ENCODE results near the gene ULK1. TPM values are rescaled to one million over a fixed set of nuclear protein-coding genes. Genes with fewer than 3 reads are reported as not detected.
A peak's percentile ranks its signal among the peaks of the same experiment; 100 is the strongest.

The ULK1 gene
- total and polyA plus RNA-seq, 7 donors = 5.3 to 29.1 (median 16.8) TPM

GRCh38 chr12:131928711-131929580 is 34.5 kb downstream of the ULK1 start, which contains the start of gene PUS1:
TSS of gene PUS1 (plus strand) at chr12:131929276. CDS start at chr12:131929723, 447 bp downstream.
- H3K36me3 ChIP-seq = peaks cover 0 to 23% (median 14%) of the 10 kb centered on the region in 4 donors
- TF ChIP-seq POLR2A (IDR thresholded peaks at IDR 0.05) (peak; percentile 7 to 37), EP300 (IDR thresholded peaks at IDR 0.05) (no peak), POLR2AphosphoS5 (IDR thresholded peaks at IDR 0.05) (peak; percentile 75 to 92 (median 86))
- H3K4me1 ChIP-seq = peaks cover 0 to 24% (median 16%) of the 10 kb centered on the region in 4 donors
- H3K9me3 ChIP-seq = no peaks in the 10 kb centered on the region
- H3K27me3 ChIP-seq = no peaks in the 10 kb centered on the region
- intact Hi-C loops (cut with DNase I) = loop anchor here (1.0 kb wide), 2 partner anchors 20 to 33 kb away; partner anchors contain the start of gene EP400
- peak within 1 kb of the TSS; percentile 58 to 93 (median 88) for H3K4me3 ChIP-seq
- WGBS, 2 donors = 0 to 1% methylated on average over 84 of the region's 84 CpGs
- peak within 1 kb of the TSS; percentile 92 to 94 (median 93) for H3K27ac ChIP-seq
- peak; percentile 97 for DNase-seq

DNA sequence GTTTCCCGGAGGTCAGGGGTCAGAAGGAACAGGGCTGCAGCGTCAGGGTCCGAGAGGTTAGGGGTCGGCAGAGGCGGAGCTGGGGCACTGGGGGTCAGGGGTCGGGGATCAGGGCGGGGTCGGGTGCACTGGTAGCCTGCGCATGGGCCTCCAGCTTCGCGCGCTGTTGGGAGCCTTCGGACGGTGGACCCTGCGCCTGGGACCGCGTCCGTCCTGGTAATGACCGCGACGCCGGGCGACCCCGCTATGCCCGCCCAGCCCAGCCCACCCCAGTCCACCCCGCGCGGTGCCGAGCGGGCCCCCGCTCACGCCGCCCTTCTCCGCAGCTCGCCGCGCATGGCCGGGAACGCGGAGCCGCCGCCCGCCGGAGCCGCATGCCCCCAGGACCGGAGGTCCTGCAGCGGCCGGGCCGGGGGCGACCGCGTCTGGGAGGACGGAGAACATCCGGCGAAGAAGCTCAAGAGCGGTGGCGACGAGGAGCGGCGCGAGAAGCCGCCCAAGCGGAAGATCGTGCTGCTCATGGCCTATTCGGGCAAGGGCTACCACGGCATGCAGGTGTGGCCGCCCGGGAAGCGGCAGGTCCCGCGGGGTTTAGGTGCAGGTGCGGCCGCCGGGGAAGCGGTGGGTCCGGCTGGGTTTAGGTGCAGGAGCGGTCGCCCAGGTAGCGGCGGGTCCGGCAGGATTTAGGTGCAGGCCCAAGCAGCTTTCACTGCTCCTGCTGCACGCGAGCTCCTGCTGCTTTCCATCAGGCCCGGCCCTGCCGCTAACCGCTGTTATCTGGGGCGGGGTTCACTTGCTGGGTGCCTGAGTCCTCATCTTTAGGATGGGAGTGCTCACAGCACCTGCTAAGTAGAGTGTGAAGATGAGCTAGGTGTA is 35.4 kb downstream of the ULK1 start:
- DNase-seq = peak; percentile 68
- no peaks in the 10 kb centered on the region for H3K9me3 ChIP-seq
- 1% methylated on average over 87 of the region's 87 CpGs for WGBS, 2 donors
- no peaks in the 10 kb centered on the region for H3K27me3 ChIP-seq
- peak overlapping the region; percentile 58 to 93 (median 88) for H3K4me3 ChIP-seq
- peaks cover 0 to 31% (median 18%) of the 10 kb centered on the region in 4 donors for H3K36me3 ChIP-seq
- TF ChIP-seq EP300 (IDR thresholded peaks at IDR 0.05) (no peak), POLR2AphosphoS5 (IDR thresholded peaks at IDR 0.05) (no peak), POLR2A (IDR thresholded peaks at IDR 0.05) (no peak)
- TF ChIP-seq, protein P1, sequence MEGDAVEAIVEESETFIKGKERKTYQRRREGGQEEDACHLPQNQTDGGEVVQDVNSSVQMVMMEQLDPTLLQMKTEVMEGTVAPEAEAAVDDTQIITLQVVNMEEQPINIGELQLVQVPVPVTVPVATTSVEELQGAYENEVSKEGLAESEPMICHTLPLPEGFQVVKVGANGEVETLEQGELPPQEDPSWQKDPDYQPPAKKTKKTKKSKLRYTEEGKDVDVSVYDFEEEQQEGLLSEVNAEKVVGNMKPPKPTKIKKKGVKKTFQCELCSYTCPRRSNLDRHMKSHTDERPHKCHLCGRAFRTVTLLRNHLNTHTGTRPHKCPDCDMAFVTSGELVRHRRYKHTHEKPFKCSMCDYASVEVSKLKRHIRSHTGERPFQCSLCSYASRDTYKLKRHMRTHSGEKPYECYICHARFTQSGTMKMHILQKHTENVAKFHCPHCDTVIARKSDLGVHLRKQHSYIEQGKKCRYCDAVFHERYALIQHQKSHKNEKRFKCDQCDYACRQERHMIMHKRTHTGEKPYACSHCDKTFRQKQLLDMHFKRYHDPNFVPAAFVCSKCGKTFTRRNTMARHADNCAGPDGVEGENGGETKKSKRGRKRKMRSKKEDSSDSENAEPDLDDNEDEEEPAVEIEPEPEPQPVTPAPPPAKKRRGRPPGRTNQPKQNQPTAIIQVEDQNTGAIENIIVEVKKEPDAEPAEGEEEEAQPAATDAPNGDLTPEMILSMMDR (IDR thresholded peaks at IDR 0.05) = no peak
- H3K4me1 ChIP-seq = peaks cover 0 to 24% (median 16%) of the 10 kb centered on the region in 4 donors
- intact Hi-C loops (cut with DNase I) = loop anchor here (1.0 kb wide), 2 partner anchors 19 to 34 kb away; partner anchors contain the start of gene EP400
- H3K27ac ChIP-seq = peak overlapping the region; percentile 61 to 94 (median 93)

- peaks cover 0 to 24% (median 16%) of the 10 kb centered on the region in 4 donors for H3K4me1 ChIP-seq
- intact Hi-C loops (cut with DNase I) = no loop called here
- WGBS, 2 donors = 74 to 75% methylated on average over 9 of the region's 9 CpGs
- H3K27me3 ChIP-seq = no peaks in the 10 kb centered on the region
- no peaks in the 10 kb centered on the region for H3K9me3 ChIP-seq
- no peak for DNase-seq
- peaks cover 0 to 38% (median 22%) of the 10 kb centered on the region in 4 donors for H3K36me3 ChIP-seq
- TF ChIP-seq POLR2AphosphoS5 (IDR thresholded peaks at IDR 0.05) = no peak
- TF ChIP-seq, protein P1 (IDR thresholded peaks at IDR 0.05) = no peak
- TF ChIP-seq POLR2A (IDR thresholded peaks at IDR 0.05) = no peak
- TF ChIP-seq EP300 (IDR thresholded peaks at IDR 0.05) = no peak
- H3K4me3 ChIP-seq = peak overlapping the region; percentile 58 to 93 (median 88)
- H3K27ac ChIP-seq = no peak overlapping the region
These were observed 36.1 kb downstream of the ULK1 start for GRCh38 chr12:131930510-131930909.

DNA sequence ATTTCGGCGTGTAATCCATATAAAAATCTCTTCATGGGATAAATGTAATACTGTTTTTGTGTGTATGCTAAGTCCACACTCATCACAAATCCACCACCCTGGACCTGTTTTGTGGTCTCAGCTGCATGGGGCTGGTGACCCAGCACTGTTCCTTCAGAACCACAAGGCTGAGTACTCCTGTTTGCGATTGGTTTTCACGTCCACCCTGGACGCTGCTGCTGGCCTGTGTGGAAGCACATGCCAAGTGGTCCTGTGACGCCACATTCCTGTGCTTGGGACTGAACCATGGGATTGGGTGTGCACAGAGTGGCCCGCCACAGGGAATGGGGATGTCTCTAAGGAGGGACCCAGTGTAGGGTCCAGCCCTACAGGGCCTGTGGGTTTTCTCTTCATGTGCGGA is 39.0 kb downstream of the ULK1 start:
- no peaks in the 10 kb centered on the region for H3K27me3 ChIP-seq
- H3K9me3 ChIP-seq = no peaks in the 10 kb centered on the region
- 96 to 97% methylated on average over 8 of the region's 8 CpGs for WGBS, 2 donors
- no peak overlapping the region for H3K27ac ChIP-seq
- no peak for TF ChIP-seq POLR2A (IDR thresholded peaks at IDR 0.05)
- TF ChIP-seq, protein P1 (IDR thresholded peaks at IDR 0.05) = no peak
- no peak for TF ChIP-seq EP300 (IDR thresholded peaks at IDR 0.05)
- TF ChIP-seq POLR2AphosphoS5 (IDR thresholded peaks at IDR 0.05) = no peak
- H3K4me3 ChIP-seq = no peak overlapping the region
- intact Hi-C loops (cut with DNase I) = no loop called here
- H3K4me1 ChIP-seq = peaks cover 0 to 18% (median 16%) of the 10 kb centered on the region in 4 donors
- H3K36me3 ChIP-seq = peaks cover 0 to 41% (median 23%) of the 10 kb centered on the region in 4 donors
- DNase-seq = no peak
